IPS-15b (cell line): ENCODE measurements around the gene SMAD3.
"Not testable (repeated sequence)": the region's sequence is repeated elsewhere in the genome, so short reads cannot be mapped to it uniquely, and the experiment has no call there.

ENCODE experiments used
- H3K27me3 ChIP-seq: one replicate; pipeline ENCODE4 v1.6.1; 2013; ENCODE audit warnings: low read length; ENCODE audit not compliant: control insufficient read depth, insufficient read depth
- H3K36me3 ChIP-seq: one replicate; pipeline ENCODE4 v1.6.1; 2013; ENCODE audit warnings: low read length; ENCODE audit not compliant: control insufficient read depth, insufficient read depth
- H3K4me1 ChIP-seq: one replicate; pipeline ENCODE4 v1.6.1; 2013; ENCODE audit warnings: mild to moderate bottlenecking, low read length; ENCODE audit not compliant: control insufficient read depth, insufficient read depth
- H3K4me3 ChIP-seq: one replicate; pipeline ENCODE4 v1.5.1; 2013; ENCODE audit warnings: low read depth, low read length
- H3K9ac ChIP-seq: one replicate; pipeline ENCODE4 v1.6.1; 2013; ENCODE audit warnings: low read depth, mild to moderate bottlenecking, low read length
- H3K9me3 ChIP-seq: one replicate; pipeline ENCODE4 v1.6.1; 2013; ENCODE audit warnings: mild to moderate bottlenecking, low read length; ENCODE audit not compliant: control insufficient read depth, insufficient read depth

SMAD3 gene

DNA sequence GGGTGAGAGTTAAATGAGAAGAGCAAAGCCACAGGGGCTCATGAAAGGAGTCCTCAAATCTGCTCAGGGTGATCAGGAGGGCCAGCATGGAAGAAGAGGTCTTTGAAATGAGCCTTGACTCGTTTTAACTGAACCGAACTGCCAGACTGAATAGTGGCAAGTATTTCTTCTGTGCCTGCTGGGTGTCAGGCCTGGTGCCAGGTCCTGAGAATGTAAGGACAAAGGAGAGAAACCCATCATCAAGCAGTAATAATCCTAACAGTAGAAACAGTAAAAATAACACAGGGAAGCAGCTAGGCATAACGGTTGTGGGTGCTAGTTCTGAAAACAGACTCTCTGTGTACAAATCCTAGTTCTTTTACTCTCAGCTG lies 40.4 kb upstream of the SMAD3 start:
- Histone ChIP-seq H3K36me3 (no peaks in the 10 kb centered on the region), H3K9me3 (no peaks in the 10 kb centered on the region), H3K4me1 (peaks cover 10% of the 10 kb centered on the region), H3K4me3 (no peak overlapping the region), H3K27me3 (no peaks in the 10 kb centered on the region), H3K9ac (no peak overlapping the region)

DNA sequence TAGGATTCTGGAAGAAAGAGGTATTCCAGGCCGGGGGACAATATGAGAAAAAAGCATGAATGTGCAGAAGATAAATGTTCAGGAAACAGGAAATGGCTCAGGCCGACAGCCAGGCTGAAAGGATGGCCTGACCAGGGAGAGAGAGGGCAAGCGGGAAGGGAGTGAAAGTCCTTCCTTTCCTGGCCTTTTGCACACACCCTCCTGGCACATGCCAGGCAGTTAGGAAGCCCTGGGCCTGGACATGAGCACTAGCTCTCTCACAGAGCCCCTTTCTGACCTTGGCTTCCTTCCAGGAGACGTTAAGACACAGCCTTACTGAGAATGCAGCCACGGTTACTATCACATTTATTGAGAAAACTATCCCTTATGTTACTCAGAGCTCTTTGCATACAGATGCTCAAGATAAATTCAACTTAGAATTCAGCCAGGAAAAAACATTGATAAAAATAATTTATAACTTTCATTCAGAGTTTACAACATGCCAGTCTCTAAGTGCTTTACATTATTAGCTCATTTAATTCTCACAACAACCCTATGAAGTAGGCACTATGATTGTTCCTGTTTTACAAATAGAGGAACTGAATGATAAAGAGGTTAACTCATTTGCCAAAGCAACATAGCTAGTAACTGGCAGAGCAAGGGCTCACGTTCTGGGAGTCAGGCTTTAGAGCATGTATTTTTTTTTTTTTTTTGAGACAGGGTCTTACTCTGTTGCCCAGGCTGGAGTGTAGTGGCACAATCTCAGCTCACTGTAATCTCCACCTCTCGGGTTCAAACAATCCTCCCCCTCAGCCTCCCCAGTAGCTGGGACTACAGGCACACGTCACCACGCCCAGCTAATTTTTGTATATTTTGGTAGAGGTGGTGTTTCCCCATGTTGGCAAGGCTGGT lies 39.4 kb upstream of the SMAD3 start:
- Histone ChIP-seq H3K27me3 (no peaks in the 10 kb centered on the region), H3K4me1 (peaks cover 17% of the 10 kb centered on the region), H3K4me3 (no peak overlapping the region), H3K9ac (no peak overlapping the region), H3K36me3 (no peaks in the 10 kb centered on the region), H3K9me3 (no peaks in the 10 kb centered on the region)

DNA sequence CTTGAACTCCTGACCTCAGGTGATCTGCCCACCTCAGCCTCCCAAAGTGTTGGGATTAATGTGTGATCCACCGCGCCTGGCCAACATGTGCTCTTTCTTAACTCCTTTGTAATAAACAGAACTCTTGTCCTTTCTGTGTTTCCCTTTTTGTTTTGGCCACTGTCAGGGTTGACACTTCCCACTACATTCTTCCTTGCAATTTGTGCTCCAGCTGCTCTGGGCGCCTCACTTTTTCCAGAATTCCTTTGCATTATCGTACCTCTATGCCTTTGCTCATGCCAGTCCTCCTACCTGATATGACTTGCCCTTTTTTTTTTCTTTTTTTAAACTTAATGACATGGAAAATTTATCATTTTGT lies 38.8 kb upstream of the SMAD3 start:
- H3K27me3 ChIP-seq, result peaks cover under 1% of the 10 kb centered on the region
- peaks cover 22% of the 10 kb centered on the region for H3K4me1 ChIP-seq
- H3K36me3 ChIP-seq, result no peaks in the 10 kb centered on the region
- H3K9me3 ChIP-seq, result no peaks in the 10 kb centered on the region
- no peak overlapping the region for H3K9ac ChIP-seq
- no peak overlapping the region for H3K4me3 ChIP-seq

GRCh38 chr15:67028440-67028839 lies 37.0 kb upstream of the SMAD3 start:
- Histone ChIP-seq H3K27me3 (peaks cover 14% of the 10 kb centered on the region), H3K4me1 (peaks cover 22% of the 10 kb centered on the region)
- not testable (repeated sequence) for H3K9ac ChIP-seq, H3K4me3 ChIP-seq, H3K36me3 ChIP-seq, H3K9me3 ChIP-seq

GRCh38 chr15:67030036-67030762 lies 35.2 kb upstream of the SMAD3 start:
- Histone ChIP-seq H3K9ac (peak overlapping the region; percentile 20), H3K27me3 (peaks cover 28% of the 10 kb centered on the region), H3K9me3 (no peaks in the 10 kb centered on the region), H3K4me3 (no peak overlapping the region), H3K4me1 (peaks cover 27% of the 10 kb centered on the region), H3K36me3 (no peaks in the 10 kb centered on the region)

DNA sequence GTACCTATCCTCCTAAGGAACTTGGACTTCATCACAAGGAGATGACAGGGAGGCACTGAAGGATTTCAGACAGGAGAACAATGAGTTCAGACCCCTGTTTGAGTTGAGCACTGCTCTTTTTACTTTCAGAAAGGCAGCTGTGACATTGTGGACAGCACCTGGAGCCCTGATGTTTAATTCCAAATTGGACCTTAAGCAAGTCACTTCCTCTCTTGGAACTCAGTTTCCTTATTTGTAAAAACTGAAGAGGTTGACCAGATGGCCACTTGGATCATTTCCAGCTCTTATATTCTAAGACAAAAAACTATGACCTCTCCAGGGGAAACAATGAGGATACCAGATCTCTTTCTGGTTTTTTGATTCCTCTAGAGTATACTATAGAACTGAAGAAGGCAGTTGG lies 34.1 kb upstream of the SMAD3 start:
- no peaks in the 10 kb centered on the region for H3K9me3 ChIP-seq
- H3K27me3 ChIP-seq, result peaks cover 28% of the 10 kb centered on the region
- no peak overlapping the region for H3K9ac ChIP-seq
- no peak overlapping the region for H3K4me3 ChIP-seq
- peaks cover 27% of the 10 kb centered on the region for H3K4me1 ChIP-seq
- H3K36me3 ChIP-seq, result no peaks in the 10 kb centered on the region

- Histone ChIP-seq H3K9ac (no peak overlapping the region), H3K4me1 (peaks cover 27% of the 10 kb centered on the region)
Measured at GRCh38 chr15:67032608-67033007, 32.8 kb upstream of the SMAD3 start.

DNA sequence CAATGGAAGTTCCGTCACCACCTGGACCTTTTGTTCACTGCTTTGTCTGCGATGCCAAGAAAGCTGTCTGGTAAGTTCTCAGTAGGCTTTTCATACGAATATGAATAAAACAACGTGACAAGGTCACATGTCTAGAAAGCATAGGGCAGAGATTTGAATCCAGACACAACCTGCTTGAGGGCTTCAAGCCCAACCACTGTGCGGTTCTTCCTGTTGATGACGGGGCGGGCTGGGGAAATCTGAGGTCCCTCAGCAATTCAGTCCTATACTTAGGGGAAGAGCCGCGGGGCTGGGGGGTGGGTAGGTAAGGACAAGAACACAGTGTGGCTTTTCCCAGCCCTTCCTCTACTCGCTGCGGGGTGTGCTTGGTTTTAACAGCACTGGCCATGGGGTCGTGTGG lies 32.4 kb upstream of the SMAD3 start:
- no peak overlapping the region for H3K9ac ChIP-seq
- peak overlapping the region; percentile 42 for H3K4me3 ChIP-seq
- H3K36me3 ChIP-seq, result no peaks in the 10 kb centered on the region

More at GRCh38 chr15:67032608-67033007, 32.8 kb upstream of the SMAD3 start:
- Histone ChIP-seq H3K4me3 (no peak overlapping the region), H3K9me3 (no peaks in the 10 kb centered on the region), H3K36me3 (no peaks in the 10 kb centered on the region), H3K27me3 (peaks cover 28% of the 10 kb centered on the region)

GRCh38 chr15:67033571-67034044 lies 31.8 kb upstream of the SMAD3 start:
- peak overlapping the region; percentile 27 for H3K9ac ChIP-seq
- H3K27me3 ChIP-seq, result peaks cover 28% of the 10 kb centered on the region
- peak overlapping the region; percentile 42 for H3K4me3 ChIP-seq
- H3K36me3 ChIP-seq, result no peaks in the 10 kb centered on the region
- H3K4me1 ChIP-seq, result peaks cover 29% of the 10 kb centered on the region
- no peaks in the 10 kb centered on the region for H3K9me3 ChIP-seq

More for the DNA sequence above, 32.4 kb upstream of the SMAD3 start:
- no peaks in the 10 kb centered on the region for H3K9me3 ChIP-seq
- peaks cover 28% of the 10 kb centered on the region for H3K27me3 ChIP-seq
- peaks cover 27% of the 10 kb centered on the region for H3K4me1 ChIP-seq

DNA sequence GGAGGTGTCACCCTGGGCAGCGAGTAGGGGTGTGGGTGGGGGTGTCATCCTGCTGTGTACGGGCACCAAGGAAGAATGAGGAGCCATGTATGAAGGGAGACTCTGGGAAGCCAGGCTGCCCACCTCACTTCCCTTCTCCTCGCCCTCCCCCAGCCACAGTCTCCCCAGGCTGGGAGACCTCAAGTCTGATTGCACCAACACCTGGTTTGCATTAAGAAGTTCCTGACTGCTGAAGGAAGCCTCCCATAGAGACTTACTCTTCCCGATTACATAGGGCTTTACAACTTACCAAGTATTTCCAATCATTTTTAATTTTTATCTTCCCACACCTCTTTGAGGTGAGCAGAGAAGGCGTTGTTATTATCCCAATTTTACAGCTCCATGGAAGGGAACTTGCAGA lies 29.5 kb upstream of the SMAD3 start:
- Histone ChIP-seq H3K9ac (no peak overlapping the region), H3K9me3 (no peaks in the 10 kb centered on the region), H3K4me3 (no peak overlapping the region), H3K36me3 (no peaks in the 10 kb centered on the region), H3K27me3 (peaks cover 28% of the 10 kb centered on the region), H3K4me1 (peaks cover 28% of the 10 kb centered on the region)

DNA sequence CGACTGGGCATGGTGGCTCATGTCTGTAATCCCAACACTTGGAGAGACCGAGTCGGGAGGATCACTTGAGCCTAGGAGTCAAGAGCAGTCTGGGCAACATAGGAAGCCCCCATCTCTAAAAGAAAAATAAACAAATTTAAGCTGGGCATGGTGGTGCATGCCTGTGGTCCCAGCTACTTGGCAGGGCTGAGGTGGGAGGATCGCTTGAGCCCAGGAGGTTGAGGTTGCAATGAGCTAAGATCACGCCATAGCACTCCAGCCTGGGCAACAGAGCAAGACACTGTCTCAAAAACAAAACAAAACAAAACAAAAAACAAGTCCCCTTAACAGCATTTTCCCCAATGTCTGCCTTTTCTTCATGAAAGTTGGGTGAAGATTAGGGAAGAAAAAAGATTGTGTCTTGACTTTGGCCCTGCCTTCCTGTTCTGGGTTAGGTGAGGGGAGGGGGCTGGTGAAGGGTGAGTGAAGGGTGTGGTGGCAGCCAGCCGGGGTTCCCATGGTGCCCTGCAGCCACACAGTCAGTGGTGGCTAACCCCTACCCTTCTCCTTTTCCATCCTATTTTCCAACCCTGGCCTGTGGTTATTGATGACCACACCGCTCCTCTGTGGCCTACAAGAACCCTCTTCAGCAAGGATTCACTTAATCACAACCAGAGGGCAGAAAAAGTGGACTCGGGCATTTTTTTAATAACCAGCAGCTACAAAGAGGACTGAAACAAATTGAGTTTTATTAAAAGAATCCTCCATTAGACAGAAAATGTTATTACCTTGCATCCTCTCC lies 28.4 kb upstream of the SMAD3 start:
- Histone ChIP-seq H3K4me3 (no peak overlapping the region), H3K27me3 (peaks cover 26% of the 10 kb centered on the region), H3K4me1 (peaks cover 22% of the 10 kb centered on the region), H3K36me3 (no peaks in the 10 kb centered on the region), H3K9ac (no peak overlapping the region), H3K9me3 (no peaks in the 10 kb centered on the region)
